ENCODE data around the gene TRIM6.
"Not testable (repeated sequence)": the region's sequence is repeated elsewhere in the genome, so short reads cannot be mapped to it uniquely, and the experiment has no call there.

The TRIM6 gene

GRCh38 chr11:5596607-5597201, at the start of gene TRIM6:
TRIM6 (plus strand) TSS chr11:5596637; CDS start chr11:5596898, 261 bp downstream.
- no peak for DNase-seq

- no peak for DNase-seq
Measured at GRCh38 chr11:5547982-5548381, 48.5 kb upstream of the TRIM6 start.

GRCh38 chr11:5548440-5548839, 48.0 kb upstream of the TRIM6 start, which contains the start of gene OR52H1:
OR52H1 (minus strand) TSS chr11:5548540; CDS start chr11:5545505, 3,035 bp downstream.
- DNase-seq: no peak

DNA sequence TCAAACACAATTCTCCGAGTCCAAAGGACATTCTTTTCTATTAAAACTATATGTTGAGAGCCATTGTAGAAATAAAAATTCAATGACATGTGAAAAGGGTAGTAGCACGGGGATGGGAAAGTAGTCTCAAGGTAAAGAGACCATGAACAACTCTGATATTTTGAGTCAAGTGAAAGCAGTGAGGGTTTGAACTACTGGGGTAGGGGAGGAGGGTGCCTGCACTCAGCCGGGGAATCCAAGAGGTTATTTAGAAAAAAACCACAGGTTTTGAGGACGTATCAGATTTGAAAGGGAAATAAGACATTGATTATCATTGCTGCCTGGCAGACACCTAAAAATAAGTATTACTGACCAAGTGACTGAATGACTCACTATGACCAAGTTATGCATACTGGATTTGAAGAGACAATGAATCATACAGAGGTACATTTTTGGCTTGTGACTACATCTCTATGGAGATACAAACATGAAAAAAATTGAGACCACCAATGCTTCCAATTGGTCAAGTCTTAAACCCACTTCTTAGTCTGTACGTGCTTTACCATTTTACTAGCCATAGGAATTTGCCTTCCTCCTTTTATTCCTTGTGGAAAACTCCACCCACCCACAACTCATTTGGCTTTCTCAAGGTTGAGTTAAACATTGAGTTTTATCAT, 45.9 kb upstream of the TRIM6 start:
- DNase-seq: no peak

- no peak for DNase-seq
Measured at GRCh38 chr11:5553343-5553742, 43.1 kb upstream of the TRIM6 start.

GRCh38 chr11:5556596-5557188, 39.7 kb upstream of the TRIM6 start:
- DNase-seq: no peak

GRCh38 chr11:5557751-5558150, 38.7 kb upstream of the TRIM6 start:
- no peak for DNase-seq

DNA sequence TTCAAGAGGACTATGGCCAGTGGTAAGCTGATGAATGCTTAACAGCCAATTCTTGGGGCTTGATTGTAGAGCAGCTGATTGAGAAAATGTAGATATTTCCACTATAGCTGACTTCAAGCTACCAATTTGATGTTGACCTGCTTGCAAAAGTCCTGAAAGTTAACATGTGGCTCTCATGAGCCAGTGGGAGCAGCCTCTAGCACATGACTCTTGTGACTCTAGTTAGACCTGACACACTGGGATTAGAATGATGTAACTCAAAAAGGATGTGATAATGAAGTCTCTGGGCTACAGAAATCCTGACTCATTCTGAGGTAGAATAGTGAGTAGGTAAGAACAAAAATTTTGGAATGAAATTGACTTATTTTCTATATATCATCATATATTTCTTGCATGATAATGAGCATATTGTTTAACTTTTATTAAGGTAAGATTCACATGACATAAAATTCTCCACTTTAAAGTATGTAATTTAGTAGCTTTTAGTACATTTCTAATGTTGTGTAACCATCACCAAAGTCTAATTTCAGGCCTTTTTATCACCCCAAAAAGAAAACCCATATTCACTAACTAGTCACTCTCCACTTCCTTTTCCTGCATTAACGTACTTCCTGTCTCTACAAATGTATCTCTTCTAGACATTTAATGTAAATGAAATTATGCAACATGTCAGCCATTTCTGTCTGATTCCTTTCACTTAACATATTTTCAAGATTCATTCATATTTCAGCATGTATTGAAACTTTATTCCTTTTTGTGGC, 32.0 kb upstream of the TRIM6 start:
- no peak for DNase-seq

DNA sequence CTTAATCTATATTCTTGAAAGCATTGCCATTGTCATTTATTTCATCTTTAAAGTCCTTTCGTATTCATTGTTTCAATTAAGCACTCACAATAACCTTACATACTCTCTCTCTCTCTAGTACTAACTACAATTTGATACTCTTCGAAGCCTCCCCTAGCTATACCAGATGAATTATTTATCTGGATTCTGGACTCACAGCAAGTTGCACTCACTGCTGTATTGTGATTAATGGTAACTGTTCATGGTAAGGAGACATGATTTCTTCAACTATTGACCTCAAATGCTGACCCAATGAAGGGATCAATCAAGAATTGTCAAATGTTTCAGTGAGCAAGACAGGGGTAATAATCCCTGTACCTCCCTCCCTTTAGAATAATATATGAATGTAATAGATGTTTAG, 21.8 kb upstream of the TRIM6 start:
- DNase-seq: no peak

DNA sequence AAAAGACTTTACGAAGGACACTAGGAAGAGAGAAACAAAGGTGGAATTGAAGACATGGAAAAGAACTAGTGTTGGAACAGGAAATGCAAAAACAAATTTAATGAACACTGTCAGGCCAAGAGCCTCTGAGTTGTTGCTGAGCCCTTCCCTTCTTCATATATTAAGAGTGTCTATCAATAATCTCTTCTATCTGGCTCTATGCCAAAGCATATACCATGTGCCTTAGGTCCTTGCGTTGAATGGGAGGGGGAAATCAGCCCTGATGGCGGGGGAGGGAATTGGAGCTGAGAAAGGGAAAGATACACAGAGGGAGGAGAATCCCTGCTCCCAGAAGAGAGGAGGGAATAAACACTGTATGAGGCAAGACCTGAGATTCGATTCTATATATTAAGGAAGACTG, 21.3 kb upstream of the TRIM6 start:
- no peak for DNase-seq

- DNase-seq: no peak
Measured at GRCh38 chr11:5577101-5577500, 19.3 kb upstream of the TRIM6 start.

DNA sequence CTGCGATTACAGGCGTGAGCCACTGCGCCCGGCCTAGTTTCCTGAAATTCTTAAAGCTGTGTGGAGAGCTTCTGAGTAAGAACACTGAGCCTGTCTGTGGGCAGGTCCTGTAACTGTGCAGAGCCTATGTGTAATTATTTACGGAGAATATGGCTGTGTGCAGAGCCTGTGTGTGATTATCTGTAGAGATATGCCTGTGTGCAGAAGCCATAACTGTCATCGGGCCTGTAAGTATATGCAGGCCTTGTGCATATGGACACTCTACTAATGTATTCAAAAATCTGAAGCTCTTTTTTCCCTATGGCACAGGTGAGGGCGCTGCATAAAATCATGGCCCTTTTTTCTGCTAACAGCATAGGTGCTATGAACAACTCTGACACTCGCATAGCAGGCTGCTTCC, 15.9 kb upstream of the TRIM6 start, which contains the start of gene OR52B6:
TSS of gene OR52B6 (plus strand) at position 301 of the 400 bp plus-strand sequence. CDS start at position 301, 0 bp downstream.
- DNase-seq: no peak

- no peak for DNase-seq
Measured at GRCh38 chr11:5581014-5581413, 15.4 kb upstream of the TRIM6 start.

DNA sequence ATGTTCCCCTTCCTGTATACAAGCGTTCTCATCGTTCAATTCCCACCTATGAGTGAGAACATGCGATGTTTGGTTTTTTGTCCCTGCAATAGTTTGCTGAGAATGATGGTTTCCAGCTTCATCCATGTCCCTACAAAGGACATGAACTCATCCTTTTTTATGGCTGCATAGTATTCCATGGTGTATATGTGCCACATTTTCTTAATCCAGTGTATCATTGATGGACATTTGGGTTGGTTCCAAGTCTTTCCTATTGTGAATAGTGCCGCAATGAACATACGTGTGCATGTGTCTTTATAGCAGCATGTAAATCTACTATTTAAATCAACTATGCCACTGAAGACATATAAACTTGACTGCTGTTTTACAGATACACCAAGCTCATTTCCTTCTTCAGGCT, 12.0 kb upstream of the TRIM6 start:
- not testable (repeated sequence) for DNase-seq

GRCh38 chr11:5589906-5590305, 6.5 kb upstream of the TRIM6 start:
- not testable (repeated sequence) for DNase-seq

GRCh38 chr11:5591613-5592012, 4.8 kb upstream of the TRIM6 start:
- DNase-seq: no peak

GRCh38 chr11:5592615-5593014, 3.8 kb upstream of the TRIM6 start:
- no peak for DNase-seq

DNA sequence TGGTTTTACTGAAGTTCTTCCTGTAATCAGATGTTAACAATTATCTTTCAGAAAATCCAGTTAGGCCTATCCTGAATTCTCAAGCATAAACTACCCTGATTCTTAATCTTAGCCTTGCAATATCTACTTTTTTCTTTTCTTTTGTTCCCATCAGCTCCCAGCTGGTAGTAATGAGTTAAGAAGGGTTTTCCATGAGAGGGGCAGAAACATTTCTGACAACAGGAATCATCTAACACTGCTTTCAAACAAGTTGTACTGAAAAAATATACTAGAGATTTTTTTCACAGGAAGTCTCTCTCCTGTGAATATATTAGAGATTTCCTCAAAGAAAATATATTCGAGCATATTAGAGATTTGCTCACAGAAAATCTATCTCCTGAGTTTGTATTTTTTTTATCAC, 3.3 kb upstream of the TRIM6 start:
- no peak for DNase-seq

DNA sequence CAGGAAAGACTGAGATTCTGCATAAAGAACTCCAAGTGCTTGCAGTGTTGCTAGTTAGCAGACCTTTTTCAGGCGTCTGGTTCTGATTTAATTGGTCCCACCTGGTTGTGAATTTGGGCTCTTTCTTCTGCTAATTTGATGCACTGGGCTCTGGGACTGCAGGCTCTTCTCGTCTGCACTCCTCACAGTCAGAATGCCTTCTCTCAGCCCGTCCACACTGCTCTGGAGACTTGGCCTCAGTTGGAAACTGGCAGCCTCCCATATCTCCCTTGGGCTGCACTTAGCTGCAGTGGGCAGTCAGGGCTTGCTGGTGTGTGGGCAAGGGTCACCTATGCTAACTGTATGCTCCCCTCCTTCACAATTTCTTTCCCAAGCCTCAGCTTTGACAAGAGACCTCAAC, 1.5 kb downstream of the TRIM6 start:
- no peak for DNase-seq

- peak; percentile 48 for DNase-seq
Measured at GRCh38 chr11:5600374-5600851, 4.0 kb downstream of the TRIM6 start.

GRCh38 chr11:5602791-5603190, 6.4 kb downstream of the TRIM6 start:
- DNase-seq: not testable (repeated sequence)

GRCh38 chr11:5603326-5603725, 6.9 kb downstream of the TRIM6 start:
- no peak for DNase-seq

- no peak for DNase-seq
Measured at GRCh38 chr11:5604896-5605295, 8.5 kb downstream of the TRIM6 start.
